ENCODE results near the gene SVOPL. TPM values are rescaled to one million over a fixed set of nuclear protein-coding genes. Genes with fewer than 3 reads are reported as not detected.
A peak's percentile ranks its signal among the peaks of the same experiment; 100 is the strongest.

SVOPL gene
- total RNA-seq, 2 experiments from 2014 or later = not detected

- Mint-ChIP-seq H3K27me3 (peaks cover 3% of the 10 kb centered on the region), H3K4me1 (ENCODE audit: low read depth) (peaks cover 19% of the 10 kb centered on the region), H3K9me3 (no peaks in the 10 kb centered on the region), H3K27ac (peak overlapping the region; percentile 24), H3K4me3 (peak overlapping the region; percentile 58), H3K36me3 (ENCODE audit: low read depth) (no peaks in the 10 kb centered on the region)
- Histone ChIP-seq H3K36me3 (ENCODE audit: insufficient read depth, low read length) (no peaks in the 10 kb centered on the region), H3K27ac (ENCODE audit: low read depth in 1 of 2, low read length in 2 of 2) (no peak overlapping the region), H3K9me3 (ENCODE audit: control insufficient read depth in 1 of 2, insufficient read depth in 1 of 2, low read length in 2 of 2) (no peaks in the 10 kb centered on the region), H3K4me1 (ENCODE audit: insufficient read depth, low read length) (peaks cover 11% of the 10 kb centered on the region), H3K4me3 (ENCODE audit: low read length) (no peak overlapping the region), H3K27me3 (ENCODE audit: control insufficient read depth in 1 of 2, insufficient read depth in 2 of 2, low read length in 2 of 2) (no peaks in the 10 kb centered on the region)
- intact Hi-C loops (cut with DNase I, micrococcal nuclease) = loop anchor here in 1 of 2 experiments (5.0 kb wide), 1 partner anchor 35 kb away; no protein-coding TSS in a partner anchor
- no peak for TF ChIP-seq CTCF (IDR thresholded peaks at IDR 0.05)
- ATAC-seq (ENCODE audit: poor library complexity) = no peak
- no peak for DNase-seq
- ChIA-PET CTCF (interaction anchor here (1.4 kb wide), 2 partner anchors 22 kb away, joined by 5 to 6 read pairs; no protein-coding TSS in a partner anchor), POLR2A (no interaction called here)
These were observed 15.7 kb upstream of the SVOPL start for GRCh38 chr7:138716889-138717288.

GRCh38 chr7:138713191-138713590, 12.0 kb upstream of the SVOPL start:
- H3K4me1 ChIP-seq (ENCODE audit: insufficient read depth, low read length) = peaks cover 7% of the 10 kb centered on the region
- H3K4me3 ChIP-seq (ENCODE audit: low read length) = no peak overlapping the region
- Mint-ChIP-seq H3K9me3 (no peaks in the 10 kb centered on the region), H3K27ac (no peak overlapping the region), H3K4me1 (ENCODE audit: low read depth) (peaks cover 13% of the 10 kb centered on the region), H3K4me3 (no peak overlapping the region), H3K36me3 (ENCODE audit: low read depth) (no peaks in the 10 kb centered on the region), H3K27me3 (peaks cover 3% of the 10 kb centered on the region)
- peak in 1 of 14 experiments; percentile 30 for DNase-seq
- no peak overlapping the region for H3K27ac ChIP-seq (ENCODE audit: low read depth in 1 of 2, low read length in 2 of 2)
- no peak for ATAC-seq (ENCODE audit: poor library complexity)
- intact Hi-C loops (cut with DNase I, micrococcal nuclease) = no loop called here
- TF ChIP-seq CTCF (IDR thresholded peaks at IDR 0.05) = no peak
- H3K27me3 ChIP-seq (ENCODE audit: control insufficient read depth in 1 of 2, insufficient read depth in 2 of 2, low read length in 2 of 2) = no peaks in the 10 kb centered on the region
- POLR2A ChIA-PET = no interaction called here
- no peaks in the 10 kb centered on the region for H3K36me3 ChIP-seq (ENCODE audit: insufficient read depth, low read length)
- CTCF ChIA-PET = interaction anchor here (0.6 kb wide), 1 partner anchor 96 kb away, joined by 3 read pairs; no protein-coding TSS in a partner anchor
- no peaks in the 10 kb centered on the region for H3K9me3 ChIP-seq (ENCODE audit: control insufficient read depth in 1 of 2, insufficient read depth in 1 of 2, low read length in 2 of 2)

GRCh38 chr7:138712652-138713051, 11.5 kb upstream of the SVOPL start:
- Mint-ChIP-seq H3K4me3 (no peak overlapping the region), H3K27me3 (peaks cover 3% of the 10 kb centered on the region), H3K36me3 (ENCODE audit: low read depth) (no peaks in the 10 kb centered on the region), H3K4me1 (ENCODE audit: low read depth) (peaks cover 8% of the 10 kb centered on the region), H3K27ac (no peak overlapping the region), H3K9me3 (no peaks in the 10 kb centered on the region)
- ATAC-seq (ENCODE audit: poor library complexity) = no peak
- ChIA-PET POLR2A (no interaction called here), CTCF (no interaction called here)
- H3K4me1 ChIP-seq (ENCODE audit: insufficient read depth, low read length) = peaks cover 2% of the 10 kb centered on the region
- no peaks in the 10 kb centered on the region for H3K27me3 ChIP-seq (ENCODE audit: control insufficient read depth in 1 of 2, insufficient read depth in 2 of 2, low read length in 2 of 2)
- H3K4me3 ChIP-seq (ENCODE audit: low read length) = no peak overlapping the region
- H3K36me3 ChIP-seq (ENCODE audit: insufficient read depth, low read length) = no peaks in the 10 kb centered on the region
- no peaks in the 10 kb centered on the region for H3K9me3 ChIP-seq (ENCODE audit: control insufficient read depth in 1 of 2, insufficient read depth in 1 of 2, low read length in 2 of 2)
- DNase-seq = no peak
- intact Hi-C loops (cut with DNase I, micrococcal nuclease) = no loop called here
- no peak for TF ChIP-seq CTCF (IDR thresholded peaks at IDR 0.05)
- no peak overlapping the region for H3K27ac ChIP-seq (ENCODE audit: low read depth in 1 of 2, low read length in 2 of 2)

Data from CD4-positive, alpha-beta T cell (primary cell).